Activated T-helper 1 cell treated with anti-CD3 and anti-CD28 coated beads, Interleukin-2, amount 50 U/mL, for 16 hours (primary cell): ENCODE data around the gene CEP55.
"Not testable (repeated sequence)": the region's sequence is repeated elsewhere in the genome, so short reads cannot be mapped to it uniquely, and the experiment has no call there.

Source experiments
- DNase-seq, 2 donors: peaks; one replicate each; pipeline ENCODE4 v3.0.0-alpha.2; 2020; ENCODE audit warnings: low read depth in 1 of 2, low spot score in 1 of 2

CEP55 gene

DNA sequence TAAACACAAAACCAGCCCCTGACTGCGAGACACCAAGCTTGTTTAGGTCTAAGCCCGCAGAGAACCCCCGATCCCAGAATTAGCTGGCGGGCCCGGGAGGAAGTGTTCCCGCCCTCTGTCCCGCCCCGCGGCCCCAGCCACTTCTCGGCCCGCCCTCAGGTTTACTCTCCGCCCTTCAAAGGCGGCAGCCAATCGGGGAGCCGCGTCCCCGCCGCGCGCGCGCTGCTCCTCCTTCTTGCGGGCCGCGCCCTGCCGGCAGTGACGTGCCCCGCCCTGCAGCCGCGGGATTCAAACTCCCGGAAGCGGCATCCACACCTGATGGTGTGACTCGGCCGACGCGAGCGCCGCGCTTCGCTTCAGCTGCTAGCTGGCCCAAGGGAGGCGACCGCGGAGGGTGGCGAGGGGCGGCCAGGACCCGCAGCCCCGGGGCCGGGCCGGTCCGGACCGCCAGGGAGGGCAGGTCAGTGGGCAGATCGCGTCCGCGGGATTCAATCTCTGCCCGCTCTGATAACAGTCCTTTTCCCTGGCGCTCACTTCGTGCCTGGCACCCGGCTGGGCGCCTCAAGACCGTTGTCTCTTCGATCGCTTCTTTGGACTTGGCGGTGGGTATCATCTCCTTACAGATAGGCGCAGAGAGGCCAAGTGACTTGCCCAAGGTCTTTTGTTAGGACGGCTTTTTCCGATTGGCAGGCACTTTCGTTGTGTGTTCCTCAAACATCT, at the start of gene CEP55:
Gene CEP55, plus strand, starts transcription at position 291 of the 720 bp plus-strand sequence. CDS start 3,440 bp downstream, outside the sequence.
- DNase-seq = peak; percentile 91 to 93

DNA sequence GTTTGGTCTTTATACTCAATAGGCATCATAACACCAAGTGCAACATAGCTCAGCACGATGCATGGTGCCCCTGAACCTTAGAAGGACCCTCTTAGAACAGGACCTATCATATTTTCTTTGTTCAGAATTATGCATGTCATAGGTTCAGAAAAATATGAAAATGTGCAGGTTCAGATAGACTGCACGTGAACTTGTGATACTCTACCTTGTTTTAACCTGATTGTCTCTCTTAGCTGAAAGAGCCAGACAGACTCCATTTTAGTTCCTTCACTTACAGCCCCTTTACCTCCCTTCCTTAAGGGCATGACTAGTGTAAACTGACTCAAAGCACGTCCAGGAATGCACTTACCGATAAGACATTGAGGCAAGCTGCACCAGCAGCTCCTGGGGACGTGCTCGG, 49.4 kb upstream of the CEP55 start:
- DNase-seq = no peak

DNA sequence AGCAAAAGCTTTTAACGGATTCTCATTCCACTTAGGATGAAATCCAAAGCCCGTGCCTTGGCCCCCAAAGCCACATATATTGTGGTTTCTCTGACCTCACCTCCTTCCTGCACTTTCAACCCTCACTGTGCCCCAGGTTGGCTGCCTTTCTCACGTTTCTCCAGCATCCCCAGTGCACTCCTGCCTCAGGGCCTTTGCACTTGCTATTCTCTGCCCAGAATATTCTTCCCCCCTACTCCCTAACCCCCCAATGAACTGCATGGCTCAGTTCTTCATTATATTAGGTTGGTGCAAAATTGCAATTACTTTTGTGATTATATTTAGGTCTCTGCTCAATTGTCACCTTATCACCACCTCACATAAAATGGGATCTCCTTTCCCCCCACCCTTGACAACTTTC, 48.4 kb upstream of the CEP55 start:
- DNase-seq = no peak

DNA sequence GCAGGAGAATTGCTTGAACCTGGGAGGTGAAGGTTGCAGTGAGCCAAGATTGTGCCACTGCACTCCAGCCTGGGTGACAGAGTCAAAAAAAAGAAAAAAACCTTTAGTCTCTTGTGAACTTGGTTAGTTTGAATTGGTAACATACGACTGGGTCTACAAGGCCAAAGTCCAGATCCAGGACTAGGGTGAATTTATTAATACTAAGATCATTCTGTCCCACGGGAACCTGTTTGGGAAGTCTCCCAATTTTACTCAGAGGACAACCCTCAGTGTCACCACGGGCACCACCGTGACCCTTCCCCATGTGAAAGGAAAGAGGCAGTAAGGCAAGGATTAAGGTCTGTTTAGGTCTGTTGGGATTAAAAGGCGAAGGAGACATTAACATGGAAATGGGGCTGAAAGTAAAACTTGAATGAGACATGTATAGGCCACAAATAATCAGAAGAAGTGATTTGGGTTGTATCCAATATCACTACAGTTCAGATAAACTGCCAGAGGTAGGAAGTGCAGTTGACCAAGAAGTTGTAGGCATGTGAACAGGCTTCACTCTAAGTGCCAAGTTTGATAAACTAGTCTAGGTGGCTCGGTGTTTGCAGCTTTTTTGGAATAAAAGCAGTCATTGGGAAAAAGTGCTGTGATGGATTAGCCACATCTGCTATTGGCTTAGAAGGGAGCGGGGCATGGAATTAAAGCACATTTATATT, 45.0 kb upstream of the CEP55 start:
- no peak for DNase-seq

DNA sequence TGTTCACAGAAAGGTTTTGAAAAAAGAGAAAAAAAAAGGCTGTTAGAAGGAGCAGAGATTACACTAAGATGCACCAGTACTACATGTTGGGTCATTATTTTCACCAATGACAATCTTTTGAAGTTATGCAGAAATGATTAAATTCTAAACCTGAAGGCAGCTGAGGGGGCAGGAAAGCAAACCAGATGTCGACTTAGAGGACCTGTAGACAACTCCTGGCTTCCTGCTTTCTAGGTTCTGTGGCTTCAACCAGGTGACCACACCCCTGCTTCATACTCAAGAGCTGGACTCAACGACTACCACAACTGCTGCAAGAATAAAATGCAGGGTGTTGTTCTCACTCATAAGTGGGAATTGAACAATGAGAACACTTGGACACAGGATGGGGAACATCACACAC, 44.3 kb upstream of the CEP55 start:
- no peak for DNase-seq

DNA sequence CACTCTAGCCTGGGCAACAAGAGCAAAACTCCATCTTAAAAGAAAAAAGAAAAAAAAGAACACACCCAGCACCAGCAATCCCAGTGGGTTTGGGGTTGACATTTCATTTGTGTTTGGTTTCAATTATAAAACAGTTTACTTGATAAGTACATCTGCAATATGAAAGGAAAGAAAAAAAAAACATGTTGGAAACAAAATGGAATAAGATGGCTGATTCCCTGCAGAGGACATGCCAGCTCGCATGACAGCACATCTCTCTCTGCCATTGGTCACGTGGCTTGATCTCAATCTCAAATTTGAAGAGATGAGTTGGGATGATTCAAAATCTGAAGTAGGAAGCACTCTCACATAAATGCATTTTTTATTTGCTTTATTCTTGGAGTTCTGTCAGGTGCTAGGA, 42.3 kb upstream of the CEP55 start:
- DNase-seq = no peak

DNA sequence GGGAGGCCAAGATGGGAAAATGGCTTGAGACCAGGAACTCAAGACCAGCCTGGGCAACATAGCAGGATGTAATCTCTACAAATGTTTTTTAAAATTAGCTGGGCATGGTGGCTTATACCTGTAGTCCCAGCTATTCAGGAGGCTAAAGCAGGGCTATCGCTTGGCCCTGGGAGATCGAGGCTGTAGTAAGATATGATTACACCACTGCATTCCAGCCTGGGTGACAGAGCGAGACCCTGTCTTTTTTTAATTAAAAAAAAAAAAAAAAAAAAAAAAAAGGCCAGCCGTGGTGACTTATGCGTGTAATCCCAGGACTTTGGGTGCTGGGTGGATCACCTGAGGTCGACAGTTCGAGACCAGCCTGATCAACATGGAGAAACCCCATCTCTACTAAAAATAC, 41.7 kb upstream of the CEP55 start:
- DNase-seq = no peak

DNA sequence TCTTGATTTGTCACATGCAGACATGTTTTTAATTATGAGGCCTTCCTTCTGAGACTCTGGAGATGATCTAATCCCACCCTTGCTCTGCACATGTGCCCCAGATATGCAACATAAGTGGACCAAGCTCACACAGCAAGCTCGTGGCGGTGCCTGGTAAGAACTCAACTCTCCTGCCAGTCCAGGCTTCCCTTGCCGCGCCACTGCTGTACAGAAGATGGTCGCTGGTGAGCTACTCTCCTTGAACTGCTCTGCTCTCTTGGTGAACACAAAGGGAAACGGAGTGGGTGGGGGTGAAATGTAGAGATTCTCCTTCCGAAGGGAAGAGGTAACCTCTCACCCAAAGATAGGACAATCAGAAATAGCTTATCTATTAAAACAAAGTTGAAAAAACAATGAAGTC, 39.9 kb upstream of the CEP55 start:
- no peak for DNase-seq

DNA sequence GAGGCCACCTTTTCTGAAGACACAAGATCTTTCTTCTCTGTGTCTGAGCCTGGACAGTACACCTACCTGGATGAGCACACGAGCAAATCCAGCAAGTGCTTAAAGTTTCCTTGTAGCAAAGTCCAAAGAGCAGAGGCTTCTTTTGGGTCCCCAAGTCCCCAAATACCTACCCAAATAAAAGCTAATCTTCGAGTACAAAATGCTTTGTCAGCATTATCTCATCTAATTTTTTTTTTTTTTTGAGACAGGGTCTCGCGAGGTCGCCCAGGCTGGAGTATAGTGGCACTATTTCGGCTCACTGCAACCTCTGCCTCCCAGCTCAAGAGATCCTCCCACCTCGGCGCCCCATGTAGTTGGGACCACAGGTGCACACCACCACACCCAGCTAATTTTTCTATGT, 38.9 kb upstream of the CEP55 start:
- no peak for DNase-seq

DNA sequence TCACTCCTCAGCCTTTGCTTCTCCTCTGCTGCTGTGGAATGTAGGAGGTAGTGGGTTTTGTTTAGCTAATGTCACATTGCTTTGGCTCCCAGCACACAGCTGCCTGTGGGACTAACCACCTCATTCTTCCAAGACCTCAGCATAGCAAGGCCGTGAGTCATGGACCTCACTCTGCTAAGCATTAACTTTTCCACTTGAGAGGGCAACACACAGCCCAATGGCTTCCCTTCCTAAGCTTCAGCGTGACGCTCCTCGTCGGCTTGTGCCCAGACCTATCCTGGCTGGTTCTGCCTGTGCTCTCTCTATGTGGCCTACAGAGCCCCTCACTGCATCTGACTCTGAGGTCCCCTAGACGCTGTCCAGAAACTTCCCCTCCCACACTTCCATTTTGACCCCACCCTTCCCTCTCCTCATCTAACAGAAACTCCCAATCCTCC, 37.6 kb upstream of the CEP55 start:
- no peak for DNase-seq

DNA sequence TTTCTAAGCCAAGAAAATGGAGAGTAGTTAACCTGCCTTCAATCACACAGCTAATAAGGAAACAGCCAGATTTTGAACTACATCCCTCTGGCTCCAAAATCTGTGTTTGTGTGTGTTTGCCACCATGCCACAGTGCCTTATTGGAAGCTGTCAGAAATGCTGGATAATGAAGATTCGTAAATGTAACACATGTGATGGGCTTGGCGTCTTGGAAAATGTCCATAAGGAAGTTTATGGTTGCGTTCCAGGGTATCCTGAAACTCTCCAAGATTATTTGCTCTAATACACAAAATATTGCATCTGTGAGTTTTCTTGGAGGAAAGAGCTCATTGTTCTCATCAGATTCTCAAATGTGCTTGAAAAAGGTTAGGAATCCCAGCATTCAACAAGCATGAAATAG, 36.9 kb upstream of the CEP55 start:
- no peak for DNase-seq

DNA sequence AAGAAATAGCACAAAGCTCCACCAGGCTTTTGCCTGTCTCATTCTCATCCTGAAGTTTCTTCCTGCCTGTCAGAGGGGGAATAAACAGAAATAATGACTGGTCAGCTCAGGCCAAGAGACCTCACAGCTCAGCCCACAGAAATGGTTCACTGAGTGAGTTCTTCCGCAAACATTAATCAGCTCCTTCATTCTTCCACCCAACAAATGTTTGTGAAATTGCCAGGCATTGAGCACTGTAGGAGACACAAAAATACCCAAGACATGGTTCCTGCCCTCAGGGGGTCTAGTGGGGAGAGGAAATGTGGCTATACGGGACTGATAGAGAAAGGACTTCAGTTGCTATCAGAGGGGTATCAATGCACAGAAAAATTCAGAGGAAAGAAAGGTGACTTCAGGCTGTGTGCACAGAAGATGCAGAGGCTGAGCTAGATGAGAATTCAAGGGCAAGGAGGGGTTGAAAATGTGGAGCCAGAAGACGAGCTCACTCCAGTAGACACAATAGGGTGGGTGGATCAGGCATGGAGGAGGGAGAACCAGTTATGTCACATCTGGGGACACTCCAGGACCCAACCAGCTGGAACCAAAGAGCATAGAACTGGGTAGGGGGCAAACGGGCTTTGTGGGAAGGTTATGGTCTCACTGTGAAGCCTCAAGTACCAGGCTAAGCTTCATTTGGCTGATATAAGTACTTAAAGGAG, 35.2 kb upstream of the CEP55 start:
- no peak for DNase-seq

DNA sequence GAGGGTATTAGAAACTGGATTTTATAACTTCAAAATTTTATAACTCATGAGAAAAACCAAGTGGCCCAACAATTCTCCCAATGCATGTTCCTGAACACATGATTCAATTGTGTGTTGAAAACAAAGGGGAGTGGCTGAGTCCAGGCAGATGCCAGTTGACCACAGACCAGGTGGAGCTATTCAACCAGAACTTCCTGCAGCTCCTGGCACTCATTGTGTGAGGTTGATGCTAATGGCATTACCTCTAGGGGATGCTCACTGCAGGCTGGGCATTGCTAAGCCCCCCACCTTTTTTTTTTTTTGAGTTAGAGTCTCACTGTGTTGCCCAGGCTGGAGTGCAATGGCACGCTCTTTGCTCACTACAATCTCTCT, 34.6 kb upstream of the CEP55 start:
- DNase-seq = no peak

DNA sequence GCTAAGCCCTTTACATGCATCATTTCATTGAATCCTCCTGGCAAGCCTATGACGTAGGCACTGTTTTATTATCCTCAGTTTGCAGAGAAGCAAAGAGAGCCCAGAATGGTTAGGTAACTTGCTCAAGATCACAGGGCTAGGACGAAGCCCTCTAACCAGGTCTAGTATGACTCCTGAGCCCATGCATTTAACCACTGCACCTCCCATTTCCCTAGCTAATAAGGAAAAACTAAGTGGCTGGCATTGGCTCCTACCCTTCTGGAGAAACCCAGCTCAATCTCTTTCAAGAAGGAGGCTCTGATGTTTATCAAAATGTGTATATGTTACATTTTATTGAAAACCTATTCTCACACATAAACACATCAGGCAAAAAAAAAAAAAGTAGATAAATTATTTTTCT, 34.0 kb upstream of the CEP55 start:
- no peak for DNase-seq

DNA sequence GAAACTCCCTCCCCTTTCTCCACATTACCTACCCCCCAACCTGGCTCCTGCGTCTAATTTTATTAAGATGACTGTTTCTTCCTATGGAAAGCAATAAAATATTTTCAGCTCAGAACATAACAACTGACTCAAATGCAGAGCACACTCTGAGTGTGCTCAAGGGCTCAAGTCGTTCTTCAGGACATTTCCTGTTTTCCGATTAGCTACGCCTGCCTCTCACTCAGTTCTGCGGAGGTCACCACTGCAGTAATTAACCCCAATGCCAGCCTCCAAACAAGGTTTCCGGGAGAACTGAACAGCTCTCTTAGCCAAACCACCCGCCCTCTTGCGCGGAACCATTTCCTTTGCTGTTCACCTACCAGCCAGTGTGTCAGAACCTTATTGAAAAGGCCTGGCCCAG, 33.5 kb upstream of the CEP55 start:
- no peak for DNase-seq

DNA sequence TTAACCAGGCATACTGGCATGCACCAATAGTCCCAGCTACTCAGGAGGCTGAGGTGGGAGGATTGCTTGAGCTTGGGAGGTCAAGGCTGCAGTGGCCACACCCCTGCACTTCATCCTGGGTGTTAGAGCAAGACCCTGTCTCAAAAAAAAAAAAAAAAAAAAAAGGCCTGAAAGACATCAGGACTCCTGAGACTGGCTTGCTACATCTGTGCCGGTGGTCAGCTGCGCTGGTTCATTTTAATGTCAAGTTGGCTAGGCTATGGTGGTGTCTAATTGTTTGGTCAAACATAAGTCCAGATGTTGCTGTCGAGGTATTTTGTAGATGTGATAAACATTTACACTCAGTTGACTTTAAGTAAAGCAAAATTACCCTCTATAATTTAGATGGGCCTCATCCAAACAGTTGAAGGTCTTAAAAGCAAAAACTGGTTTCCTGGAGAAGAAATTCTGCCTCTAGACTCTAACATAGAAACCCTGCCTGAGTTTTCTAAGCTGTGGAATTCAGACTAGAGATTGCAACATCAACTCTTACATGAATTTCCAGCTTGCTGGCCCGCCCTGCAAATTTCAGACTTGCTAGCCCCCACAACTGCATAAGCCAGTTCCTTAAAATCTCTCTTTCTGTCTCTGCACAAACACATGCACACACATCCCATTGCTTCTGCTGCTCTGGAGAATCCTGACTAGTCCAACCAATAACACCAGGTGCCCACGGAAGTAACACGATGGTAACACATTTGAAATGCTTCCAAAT, 32.5 kb upstream of the CEP55 start:
- no peak for DNase-seq

DNA sequence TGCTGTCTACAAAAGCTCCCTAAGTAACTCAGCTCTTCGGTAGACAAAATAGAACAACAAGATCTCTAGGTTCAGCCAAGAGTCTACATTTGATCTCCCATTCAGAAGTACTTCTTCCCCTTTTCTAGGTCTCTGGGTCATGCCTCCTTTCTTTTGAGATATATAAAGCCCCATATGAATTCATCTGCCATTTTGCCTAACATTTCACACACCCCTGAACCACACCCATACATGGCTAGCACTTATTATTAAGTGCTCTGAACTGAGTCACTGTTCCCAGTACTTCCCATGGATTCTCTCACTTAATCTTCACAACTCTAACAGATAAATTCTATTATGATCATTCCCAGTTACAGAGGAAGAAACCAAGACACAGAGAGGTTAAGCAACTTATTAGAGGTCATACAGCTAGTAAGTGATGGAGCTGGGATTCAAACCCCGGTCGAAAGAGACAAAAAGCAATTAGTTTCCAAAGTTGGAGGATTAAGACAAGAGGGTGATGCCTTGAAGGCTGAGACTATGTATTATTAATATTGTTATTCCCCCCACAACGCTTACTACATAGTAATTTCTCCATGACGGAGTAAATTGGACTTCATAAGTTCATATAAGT, 31.5 kb upstream of the CEP55 start:
- no peak for DNase-seq

DNA sequence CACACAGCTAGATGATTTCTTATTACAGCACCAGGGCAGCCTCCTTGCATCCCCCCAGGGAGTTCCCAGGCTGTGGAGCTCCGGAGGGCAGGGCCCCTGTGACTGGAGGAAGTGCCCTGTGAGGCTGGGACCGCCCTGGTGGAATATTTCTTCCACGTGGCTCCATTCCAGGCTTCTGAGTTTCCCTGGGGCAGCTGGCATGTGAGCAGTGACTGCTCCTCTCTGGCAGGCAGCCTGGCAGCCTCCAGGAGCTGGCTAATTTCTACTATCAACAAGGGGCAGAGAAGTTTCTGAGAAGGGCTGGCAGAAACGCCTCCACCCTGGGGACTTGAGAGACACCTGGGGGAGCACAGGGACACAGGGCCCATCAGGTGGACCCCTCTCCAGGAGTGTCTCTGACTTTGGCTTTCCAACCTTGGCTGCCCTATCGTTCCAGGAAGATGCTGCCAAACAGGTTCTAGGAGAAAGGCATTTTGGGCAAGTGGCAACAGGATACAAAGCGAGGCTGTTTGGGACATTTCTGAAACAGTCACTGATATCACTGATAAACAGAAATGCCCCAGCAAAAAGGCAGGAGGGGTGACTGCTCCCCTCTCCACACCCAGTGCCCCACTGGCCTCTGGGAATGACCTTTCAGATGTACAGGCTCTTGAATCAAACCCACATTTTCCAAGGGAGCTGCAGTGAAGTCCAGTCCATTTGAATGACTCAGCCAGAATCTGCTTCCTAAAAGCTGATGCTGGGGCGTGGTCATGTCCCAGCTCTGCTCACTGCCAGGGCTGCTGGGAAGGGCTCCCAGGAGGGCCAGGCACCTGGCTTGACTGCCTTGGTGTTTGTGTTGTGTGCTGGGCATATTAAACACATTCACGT, 30.4 kb upstream of the CEP55 start:
- DNase-seq = no peak

DNA sequence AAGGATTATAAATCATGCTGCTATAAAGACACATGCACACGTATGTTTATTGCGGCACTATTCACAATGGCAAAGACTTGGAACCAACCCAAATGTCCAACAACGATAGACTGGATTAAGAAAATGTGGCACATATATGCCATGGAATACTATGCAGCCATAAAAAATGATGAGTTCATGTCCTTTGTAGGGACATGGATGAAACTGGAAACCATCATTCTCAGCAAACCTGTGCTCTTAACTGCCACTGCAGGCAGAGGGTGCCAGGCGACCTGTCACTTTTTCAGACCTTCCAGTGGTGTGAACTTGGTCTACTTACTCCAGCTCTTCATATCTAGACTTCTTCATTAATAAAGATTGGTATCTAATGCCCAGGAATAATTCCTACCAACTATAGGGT, 28.8 kb upstream of the CEP55 start:
- not testable (repeated sequence) for DNase-seq
